ENCODE results near the gene SBK1.

Gene SBK1

DNA sequence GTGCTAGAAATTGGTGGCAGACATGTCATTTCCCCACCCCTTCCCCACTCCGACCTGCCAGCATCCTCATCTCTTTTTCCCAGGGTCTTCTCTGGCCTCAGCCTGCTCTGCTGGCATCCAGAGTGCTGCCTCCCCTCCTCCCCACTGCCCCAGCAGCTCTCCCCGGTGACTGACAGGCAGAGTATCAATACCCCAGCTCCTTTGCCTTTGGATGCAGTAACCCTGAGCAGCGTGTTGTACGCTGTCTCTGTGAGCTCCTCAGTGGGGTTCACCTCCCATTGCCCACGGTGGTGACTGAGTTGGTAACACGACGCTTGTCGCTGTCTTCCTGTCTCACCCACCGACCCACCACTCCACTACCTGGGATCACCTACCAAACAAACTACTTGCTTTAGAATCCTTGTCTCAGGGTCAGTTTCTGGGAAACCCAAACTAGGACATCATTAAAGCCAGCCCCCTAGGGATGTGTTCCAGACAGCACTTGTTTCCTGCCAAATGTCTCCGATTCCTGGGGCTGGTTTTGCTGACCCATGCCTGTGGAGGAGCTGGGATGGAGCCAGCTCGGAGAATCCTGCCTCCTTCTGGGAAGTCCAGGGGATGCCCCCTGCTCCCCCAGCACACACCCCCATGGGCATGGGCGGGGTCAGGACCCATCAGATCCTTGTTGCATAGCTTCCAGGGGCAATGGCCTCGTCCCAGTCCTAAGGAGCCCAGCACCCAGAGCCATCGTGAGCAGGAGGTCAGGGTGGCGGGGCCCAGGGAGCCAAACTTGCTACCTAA is 8.3 kb upstream of the SBK1 start:
- no peak for TF ChIP-seq CTCF (IDR thresholded peaks at IDR 0.05)

- no peak for TF ChIP-seq CTCF (IDR thresholded peaks at IDR 0.05)
These were observed 6.7 kb upstream of the SBK1 start for GRCh38 chr16:28285649-28286048.

GRCh38 chr16:28288114-28288513 is 4.2 kb upstream of the SBK1 start:
- no peak for TF ChIP-seq CTCF (IDR thresholded peaks at IDR 0.05)

GRCh38 chr16:28289048-28289447 is 3.3 kb upstream of the SBK1 start:
- no peak for TF ChIP-seq CTCF (IDR thresholded peaks at IDR 0.05)

DNA sequence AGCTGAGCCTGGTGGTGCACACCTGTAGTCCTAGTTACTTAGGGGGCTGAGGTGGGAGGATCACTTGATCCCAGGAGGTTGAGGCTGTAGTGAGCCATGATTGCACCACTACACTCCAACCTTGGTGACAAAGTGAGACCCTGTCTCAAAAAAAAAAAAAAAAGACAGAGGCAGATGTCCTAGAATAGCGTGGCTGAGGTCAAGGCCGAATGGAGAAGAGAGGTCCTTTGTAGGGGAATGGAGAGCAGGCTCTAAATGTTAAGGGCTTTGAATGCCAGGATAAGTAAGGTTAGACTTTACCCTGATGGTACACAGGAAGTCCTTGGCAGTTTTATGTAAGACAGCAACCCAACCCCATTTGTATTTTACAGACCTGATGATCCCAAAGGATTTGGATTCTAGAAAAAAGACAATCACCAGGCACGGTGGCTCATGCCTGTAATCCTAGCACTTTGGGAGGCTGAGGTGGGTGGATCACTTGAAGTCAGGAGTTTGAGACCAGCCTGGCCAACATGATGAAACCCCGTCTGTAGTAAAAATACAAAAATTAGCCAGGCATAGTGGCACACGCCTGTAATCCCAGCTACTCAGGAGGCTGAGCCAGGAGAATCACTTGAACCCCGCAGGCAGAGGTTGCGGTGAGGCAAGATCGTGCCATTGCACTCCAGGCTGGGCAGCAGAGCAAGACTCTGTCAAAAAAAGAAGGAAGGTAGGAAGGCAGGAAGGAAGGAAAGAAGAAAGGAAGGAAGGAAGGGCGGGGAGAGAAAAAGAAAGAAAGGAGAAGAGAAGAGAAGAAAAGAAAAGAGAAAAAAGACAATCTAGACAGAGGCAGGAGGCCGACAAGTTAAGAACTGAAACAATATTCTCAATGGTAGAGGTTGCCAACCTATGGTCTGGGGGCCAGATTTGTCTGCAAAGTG is 2.1 kb upstream of the SBK1 start:
- TF ChIP-seq CTCF (IDR thresholded peaks at IDR 0.05), result no peak

DNA sequence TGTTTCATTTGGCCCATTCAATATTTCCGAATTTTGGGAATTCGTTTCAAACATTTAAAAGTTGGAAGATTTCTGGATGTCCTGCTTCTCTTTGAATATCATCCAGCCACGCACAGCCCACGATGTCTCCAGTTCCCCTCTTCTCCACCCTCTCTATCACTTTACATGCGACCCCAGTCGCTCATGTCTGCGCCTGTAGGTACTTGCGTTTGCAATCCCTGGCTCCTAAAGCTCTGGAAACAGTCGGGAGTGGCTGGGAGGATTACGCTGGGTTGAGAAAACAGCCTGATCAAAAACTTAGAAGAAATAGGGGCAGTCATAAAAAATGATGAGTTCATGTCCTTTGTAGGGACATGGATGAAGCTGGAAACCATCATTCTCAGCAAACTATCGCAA is 1.5 kb upstream of the SBK1 start:
- TF ChIP-seq CTCF (IDR thresholded peaks at IDR 0.05), result no peak

DNA sequence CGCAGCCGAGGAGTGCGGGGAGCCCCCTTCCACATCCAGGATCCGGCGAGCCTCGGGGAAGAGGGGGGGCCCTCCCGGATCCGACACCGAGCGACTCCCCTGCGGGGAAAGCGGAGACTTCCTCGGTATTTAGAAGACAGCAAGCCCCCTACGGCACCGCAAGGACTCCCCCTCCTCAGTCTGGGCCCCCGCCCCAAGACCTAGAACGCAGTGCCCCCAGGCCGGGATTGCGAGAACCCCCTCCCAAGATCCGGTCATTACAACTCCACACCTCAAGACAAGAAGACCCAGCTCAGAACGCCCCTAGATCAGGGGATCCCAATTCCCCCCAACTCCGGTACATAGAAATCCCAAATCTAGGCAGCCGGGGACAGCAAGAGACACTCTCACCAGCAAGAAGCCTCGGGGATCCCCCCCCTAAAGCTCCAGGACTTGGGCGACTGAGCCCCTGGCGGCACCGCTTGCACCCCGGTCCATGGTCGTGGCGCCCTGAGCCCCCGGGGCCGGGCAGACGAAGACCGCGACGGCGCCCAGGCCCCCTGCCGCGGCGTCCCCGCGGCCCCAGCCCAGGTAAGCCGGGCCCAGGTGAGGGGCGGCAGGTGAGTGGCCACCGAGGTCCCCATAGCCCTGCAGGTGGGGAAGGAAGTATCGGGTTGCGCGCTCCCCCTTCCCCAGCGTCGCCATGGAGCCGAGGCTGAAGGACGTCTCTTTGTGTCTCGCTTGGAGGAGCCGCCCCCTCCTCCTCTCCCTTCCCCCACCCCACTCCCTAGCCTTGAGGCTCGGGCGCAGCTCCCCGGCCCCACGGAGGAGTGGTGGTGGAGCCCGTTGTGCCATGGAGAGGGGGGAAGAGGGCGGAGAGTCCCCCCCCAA is 641 bp downstream of the SBK1 start:
- no peak for TF ChIP-seq CTCF (IDR thresholded peaks at IDR 0.05)

Measured in LNCAP (cell line).